SK-N-SH (cell line): ENCODE results near the gene C6orf141. TPM values are rescaled to one million over a fixed set of nuclear protein-coding genes. Genes with fewer than 3 reads are reported as not detected.

ENCODE experiments used
- CTCF ChIA-PET: fragments of 300-600, 350-600 bp; formaldehyde crosslinking; extraction: SDS; loops from one replicate; lab custom pipeline; 2021; lab: Yijun Ruan, JAX
- POLR2A ChIA-PET: fragments of 350-600 bp; sonication (Branson Sonifier 250); formaldehyde crosslinking; extraction: SDS; loops from one replicate; lab custom pipeline; 2020; ENCODE audit warnings: antibody characterized with exemption, inconsistent platforms; lab: Yijun Ruan, JAX
- DNase-seq: peaks from one replicate; pipeline ENCODE4 v3.0.0; 2012
- H2AFZ ChIP-seq: fragments of 200-600 bp; sonication (generic); 2 replicates; pipeline ENCODE4 v1.8.1; 2016; ENCODE audit warnings: antibody characterized with exemption, mild to moderate bottlenecking, low read depth
- H3F3A ChIP-seq: fragments of 200-600 bp; sonication (generic); replicated peaks from 2 replicates; pipeline ENCODE3; 2016; ENCODE audit warnings: antibody characterized with exemption, mild to moderate bottlenecking; ENCODE audit not compliant: insufficient read depth
- H3K27ac ChIP-seq, 2 experiments: fragments of 200-500 bp in 1 of 2; fragments of 200-600 bp in 1 of 2; sonication (Bioruptor generic) in 1 of 2; sonication (generic), shearing (Covaris generic) in 1 of 2; 2 replicates each; pipeline versions ENCODE4 v1.5.1 to v1.6.1; 2014 to 2016; ENCODE audit warnings: low read depth in 2 of 2, inconsistent platforms in 1 of 2, low read length in 1 of 2, mild to moderate bottlenecking in 1 of 2, mixed read lengths in 1 of 2
- H3K27me3 ChIP-seq: fragments of 200-600 bp; sonication (generic), shearing (Covaris generic); 2 replicates; pipeline ENCODE4 v1.6.1; 2016; ENCODE audit warnings: mixed run types; ENCODE audit not compliant: insufficient read depth
- H3K36me3 ChIP-seq, 2 experiments: fragments of 200-500 bp in 1 of 2; fragments of 200-600 bp in 1 of 2; sonication (Bioruptor generic) in 1 of 2; sonication (generic) in 1 of 2; replicated peaks in 1 of 2; 2 replicates each; pipeline versions ENCODE3 to v1.5.1; 2014 to 2016; ENCODE audit warnings: low read length in 1 of 2, mild to moderate bottlenecking in 1 of 2; ENCODE audit not compliant: insufficient read depth in 2 of 2, control insufficient read depth in 1 of 2
- H3K4me1 ChIP-seq, 2 experiments: fragments of 200-500 bp in 1 of 2; fragments of 200-600 bp in 1 of 2; sonication (Bioruptor generic) in 1 of 2; sonication (generic), shearing (Covaris generic) in 1 of 2; 2 replicates each; pipeline versions ENCODE4 v1.5.1 to v1.6.1; 2014 to 2016; ENCODE audit warnings: low read depth in 1 of 2, low read length in 1 of 2, mixed run types in 1 of 2; ENCODE audit not compliant: insufficient read depth in 2 of 2, control insufficient read depth in 1 of 2
- H3K4me2 ChIP-seq: fragments of 200-600 bp; sonication (generic), shearing (Covaris generic); 2 replicates; pipeline ENCODE4 v1.6.1; 2017; ENCODE audit warnings: mixed run types
- H3K4me3 ChIP-seq, 2 experiments: fragments of 200-500 bp in 1 of 2; fragments of 200-600 bp in 1 of 2; sonication (Bioruptor generic) in 1 of 2; sonication (generic), shearing (Covaris generic) in 1 of 2; 2 replicates each; pipeline versions ENCODE4 v1.5.1 to v1.8.1; 2014 to 2016; ENCODE audit warnings: low read depth in 2 of 2, inconsistent platforms in 1 of 2, low read length in 1 of 2, mild to moderate bottlenecking in 1 of 2, mixed read lengths in 1 of 2, moderate library complexity in 1 of 2
- H3K79me2 ChIP-seq: fragments of 200-600 bp; sonication (generic); 2 replicates; pipeline ENCODE4 v1.8.1; 2017; ENCODE audit warnings: mild to moderate bottlenecking; ENCODE audit not compliant: insufficient read depth
- H3K9ac ChIP-seq: fragments of 200-600 bp; sonication (generic); 2 replicates; pipeline ENCODE4 v1.6.1; 2017; ENCODE audit warnings: mixed run types
- H3K9me2 ChIP-seq: fragments of 200-600 bp; sonication (generic); 2 replicates; pipeline ENCODE4 v1.6.1; 2017; ENCODE audit warnings: mixed run types
- H3K9me3 ChIP-seq: fragments of 200-600 bp; sonication (generic); 2 replicates; pipeline ENCODE4 v1.6.1; 2017; ENCODE audit warnings: mixed run types, mild to moderate bottlenecking, moderate library complexity
- H4K20me1 ChIP-seq: fragments of 200-600 bp; sonication (generic); 2 replicates; pipeline ENCODE4 v1.6.1; 2017; ENCODE audit warnings: mild to moderate bottlenecking, mixed run types; ENCODE audit not compliant: insufficient read depth
- CTCF ChIP-seq: fragments of 200-600 bp; sonication (generic); IDR thresholded peaks from 2 replicates; pipeline ENCODE4 v1.6.1; 2017; ENCODE audit warnings: antibody characterized with exemption, mild to moderate bottlenecking, moderate library complexity
- ELF1 ChIP-seq: IDR thresholded peaks from 2 replicates; pipeline ENCODE4 v1.4.0; 2012
- EP300 ChIP-seq, 2 experiments: IDR thresholded peaks; 2 replicates each; pipeline versions ENCODE4 v1.4.0 to v1.6.1; 2012; ENCODE audit warnings: borderline replicate concordance in 1 of 2, low read depth in 1 of 2, low read length in 1 of 2
- EZH2phosphoT487 ChIP-seq: fragments of 200-600 bp; sonication (generic); IDR thresholded peaks from 2 replicates; pipeline ENCODE4 v1.6.1; 2017; ENCODE audit warnings: low read depth, mixed run types, mild to moderate bottlenecking, antibody characterized with exemption, moderate library complexity, borderline replicate concordance
- FOSL2 ChIP-seq: IDR thresholded peaks from 2 replicates; pipeline ENCODE4 v1.4.0; 2012; ENCODE audit warnings: low read depth, mild to moderate bottlenecking, moderate library complexity, borderline replicate concordance
- GABPA ChIP-seq: IDR thresholded peaks from 2 replicates; pipeline ENCODE4 v1.4.0; 2012; ENCODE audit warnings: low read depth, mild to moderate bottlenecking
- GATA2 ChIP-seq: sonication (generic); formaldehyde crosslinking; IDR thresholded peaks from 2 replicates; pipeline ENCODE4 v1.5.0; 2020; ENCODE audit warnings: mild to moderate bottlenecking, missing genetic modification reagents
- JUND ChIP-seq: IDR thresholded peaks from 2 replicates; pipeline ENCODE4 v1.4.0; 2012
- MAX ChIP-seq: IDR thresholded peaks from 2 replicates; pipeline ENCODE4 v1.4.0; 2012; ENCODE audit warnings: low read depth
- MXI1 ChIP-seq: IDR thresholded peaks from 2 replicates; pipeline ENCODE4 v1.6.1; 2012; ENCODE audit warnings: mild to moderate bottlenecking, low read depth, low read length, improper control_type of control experiment
- NRF1 ChIP-seq: IDR thresholded peaks from 2 replicates; pipeline ENCODE4 v1.6.1; 2012; ENCODE audit warnings: low read depth, mild to moderate bottlenecking, low read length
- PBX3 ChIP-seq: IDR thresholded peaks from 2 replicates; pipeline ENCODE4; 2012
- POLR2AphosphoS5 ChIP-seq: IDR thresholded peaks from 2 replicates; pipeline ENCODE4 v1.6.1; 2012; ENCODE audit warnings: low read depth, low read length
- RAD21 ChIP-seq: IDR thresholded peaks from 2 replicates; pipeline ENCODE4 v1.6.1; 2012; ENCODE audit warnings: mild to moderate bottlenecking, low read length
- REST ChIP-seq: IDR thresholded peaks from 2 replicates; pipeline ENCODE4 v1.6.1; 2012; ENCODE audit warnings: mild to moderate bottlenecking, low read depth, low read length, moderate library complexity
- RFX5 ChIP-seq: IDR thresholded peaks from 2 replicates; pipeline ENCODE4 v1.6.1; 2012; ENCODE audit warnings: mild to moderate bottlenecking, improper control_type of control experiment, low read length
- RXRA ChIP-seq: IDR thresholded peaks from 2 replicates; pipeline ENCODE4 v1.4.0; 2012; ENCODE audit warnings: low read depth, mild to moderate bottlenecking, borderline replicate concordance
- SMC3 ChIP-seq: IDR thresholded peaks from 2 replicates; pipeline ENCODE4 v1.6.1; 2012; ENCODE audit warnings: low read depth, low read length, improper control_type of control experiment
- TEAD4 ChIP-seq: IDR thresholded peaks from 2 replicates; pipeline ENCODE4 v1.4.0; 2012; ENCODE audit warnings: mild to moderate bottlenecking, borderline replicate concordance; ENCODE audit not compliant: insufficient read depth
- USF1 ChIP-seq: IDR thresholded peaks from 2 replicates; pipeline ENCODE4 v1.4.0; 2012; ENCODE audit warnings: low read depth, borderline replicate concordance
- USF2 ChIP-seq: fragments of 150-350 bp; IDR thresholded peaks from 2 replicates; pipeline ENCODE4 v1.6.1; 2017; ENCODE audit warnings: antibody characterized with exemption, low read length, low read depth, borderline replicate concordance
- WGBS: methylation state at CpG from one replicate; pipeline ENCODE4 v1.1.6; 2017; ENCODE audit warnings: low lambda C conversion rate; 5-methylcytosine and 5-hydroxymethylcytosine counted together
- polyA plus RNA-seq, 3 experiments: library from polyadenylated mRNA; depleted of rRNA; stranded (reverse); fragments of >200 nt; gene quantifications; 2 replicates each; pipeline ENCODE4 v1.2.3, GENCODE V29; 2012

The C6orf141 gene
- polyA plus RNA-seq, 1 of the 3 experiments (the other 2 are of a cell fraction): not detected

GRCh38 chr6:49506569-49507111, 43.8 kb upstream of the C6orf141 start:
- ChIA-PET POLR2A (no interaction called here), CTCF (no interaction called here)
- TF ChIP-seq JUND (no peak), USF2 (no peak), EP300 (IDR thresholded peaks at IDR 0.05; ENCODE audit: borderline replicate concordance in 1 of 2, low read depth in 1 of 2, low read length in 1 of 2) (no peak)
- Histone ChIP-seq H3K4me3 (no peak overlapping the region), H3F3A (no peaks in the 10 kb centered on the region), H3K4me2 (no peak overlapping the region), H4K20me1 (no peaks in the 10 kb centered on the region), H3K9me2 (no peaks in the 10 kb centered on the region), H3K79me2 (no peaks in the 10 kb centered on the region), H2AFZ (no peak overlapping the region), H3K9ac (no peak overlapping the region), H3K27me3 (no peaks in the 10 kb centered on the region), H3K27ac (no peak overlapping the region), H3K36me3 (no peaks in the 10 kb centered on the region), H3K4me1 (no peaks in the 10 kb centered on the region), H3K9me3 (no peaks in the 10 kb centered on the region)
- 2% methylated on average over 5 of the region's 5 CpGs for WGBS
- no peak for DNase-seq

- no peaks in the 10 kb centered on the region for H4K20me1 ChIP-seq
- H3K4me2 ChIP-seq: no peak overlapping the region
- ChIA-PET POLR2A (no interaction called here), CTCF (no interaction called here)
- H3F3A ChIP-seq: no peaks in the 10 kb centered on the region
- no peaks in the 10 kb centered on the region for H3K9me2 ChIP-seq
- H3K27me3 ChIP-seq: no peaks in the 10 kb centered on the region
- no peak overlapping the region for H3K4me3 ChIP-seq
- no peak for DNase-seq
- 10% methylated on average over 3 of the region's 3 CpGs for WGBS
- no peaks in the 10 kb centered on the region for H3K36me3 ChIP-seq
- TF ChIP-seq SMC3: no peak
- TF ChIP-seq GABPA: no peak
- no peak for TF ChIP-seq REST
- no peak for TF ChIP-seq USF1
- no peak for TF ChIP-seq CTCF
- no peak for TF ChIP-seq MXI1
- no peak for TF ChIP-seq PBX3
- TF ChIP-seq RXRA: no peak
- TF ChIP-seq RAD21: no peak
- no peak for TF ChIP-seq MAX
- TF ChIP-seq JUND: no peak
- no peak for TF ChIP-seq ELF1
- no peak for TF ChIP-seq GATA2
- no peak for TF ChIP-seq FOSL2
- no peak for TF ChIP-seq RFX5
- TF ChIP-seq POLR2AphosphoS5: no peak
- no peak for TF ChIP-seq NRF1
- no peak for TF ChIP-seq TEAD4
- TF ChIP-seq EZH2phosphoT487: no peak
- H3K4me1 ChIP-seq: no peaks in the 10 kb centered on the region
- H3K9me3 ChIP-seq: no peaks in the 10 kb centered on the region
- no peak overlapping the region for H3K9ac ChIP-seq
- no peak overlapping the region for H3K27ac ChIP-seq
- H3K79me2 ChIP-seq: no peaks in the 10 kb centered on the region
- no peak overlapping the region for H2AFZ ChIP-seq
Measured at GRCh38 chr6:49509342-49509741, 41.1 kb upstream of the C6orf141 start.
